Measurements from ENCODE around the gene WAS. TPM values are rescaled to one million over a fixed set of nuclear protein-coding genes. Genes with fewer than 3 reads are reported as not detected.
"Not testable (repeated sequence)": the region's sequence is repeated elsewhere in the genome, so short reads cannot be mapped to it uniquely, and the experiment has no call there.

Gene WAS
- polyA plus RNA-seq, 1 of the 3 experiments (the other 2 are of a cell fraction), result 0.30 TPM

- Histone ChIP-seq H3K4me1 (ENCODE audit: control insufficient read depth in 1 of 2, insufficient read depth in 2 of 2, low read depth in 1 of 2, low read length in 1 of 2) (peaks cover 0 to 7% of the 10 kb centered on the region in 2 experiments; a peak in 1 of 4 replicates), H3K27ac (ENCODE audit: low read depth in 2 of 2, low read length in 1 of 2) (no peak overlapping the region), H3F3A (replicated peaks; ENCODE audit: insufficient read depth) (no peaks in the 10 kb centered on the region), H3K9me3 (no peaks in the 10 kb centered on the region), H3K79me2 (ENCODE audit: insufficient read depth) (no peaks in the 10 kb centered on the region), H4K20me1 (ENCODE audit: insufficient read depth) (no peaks in the 10 kb centered on the region), H3K4me3 (ENCODE audit: low read depth in 2 of 2, low read length in 1 of 2) (no peak overlapping the region), H3K36me3 (replicated peaks in 1 of 2; ENCODE audit: control insufficient read depth in 1 of 2, insufficient read depth in 2 of 2, low read length in 1 of 2) (no peaks in the 10 kb centered on the region), H3K4me2 (no peak overlapping the region), H3K9me2 (no peaks in the 10 kb centered on the region), H3K9ac (no peak overlapping the region), H3K27me3 (ENCODE audit: insufficient read depth) (peaks cover 38% of the 10 kb centered on the region), H2AFZ (ENCODE audit: low read depth) (no peak overlapping the region)
- TF ChIP-seq SIN3A (IDR thresholded peaks at IDR 0.05; ENCODE audit: borderline replicate concordance, low read depth, low read length), result no peak
- no peak for TF ChIP-seq USF2 (IDR thresholded peaks at IDR 0.05; ENCODE audit: borderline replicate concordance, low read depth, low read length)
- no peak for TF ChIP-seq TCF12 (IDR thresholded peaks at IDR 0.05)
- no peak for TF ChIP-seq SMC3 (IDR thresholded peaks at IDR 0.05; ENCODE audit: low read depth, low read length)
- no peak for TF ChIP-seq FOSL2 (IDR thresholded peaks at IDR 0.05; ENCODE audit: borderline replicate concordance, low read depth)
- no peak for TF ChIP-seq YY1 (IDR thresholded peaks at IDR 0.05; ENCODE audit: low read depth)
- TF ChIP-seq NFIC (IDR thresholded peaks at IDR 0.05; ENCODE audit: borderline replicate concordance), result no peak
- no peak for TF ChIP-seq POLR2AphosphoS5 (IDR thresholded peaks at IDR 0.05; ENCODE audit: low read depth, low read length)
- no peak for TF ChIP-seq TEAD4 (IDR thresholded peaks at IDR 0.05; ENCODE audit: borderline replicate concordance, insufficient read depth)
- no peak for TF ChIP-seq ELF1 (IDR thresholded peaks at IDR 0.05)
- no peak for TF ChIP-seq NRF1 (IDR thresholded peaks at IDR 0.05; ENCODE audit: low read depth, low read length)
- TF ChIP-seq MXI1 (IDR thresholded peaks at IDR 0.05; ENCODE audit: low read depth, low read length), result no peak
- no peak for TF ChIP-seq MEF2A (IDR thresholded peaks at IDR 0.05; ENCODE audit: borderline replicate concordance, low read depth)
- TF ChIP-seq PBX3 (IDR thresholded peaks at IDR 0.05), result no peak
- TF ChIP-seq CTCF (IDR thresholded peaks at IDR 0.05), result no peak
- no peak for TF ChIP-seq EZH2phosphoT487 (IDR thresholded peaks at IDR 0.05; ENCODE audit: borderline replicate concordance, low read depth)
- DNase-seq, result no peak
- CTCF ChIA-PET, result no interaction called here
- 63% methylated on average over 7 of the region's 10 CpGs for WGBS (ENCODE audit: low lambda C conversion rate)
- POLR2A ChIA-PET, result no interaction called here
Observed at GRCh38 chrX:48681539-48682183, 1.9 kb upstream of the WAS start.

GRCh38 chrX:48682795-48683194 lies 804 bp upstream of the WAS start:
- DNase-seq; H4K20me1 ChIP-seq (ENCODE audit: insufficient read depth); H3K9me2 ChIP-seq; H3K9me3 ChIP-seq; H3K4me1 ChIP-seq (ENCODE audit: control insufficient read depth in 1 of 2, insufficient read depth in 2 of 2, low read depth in 1 of 2, low read length in 1 of 2); POLR2A ChIA-PET; H3K4me3 ChIP-seq (ENCODE audit: low read depth in 2 of 2, low read length in 1 of 2); H3K9ac ChIP-seq; H3K79me2 ChIP-seq (ENCODE audit: insufficient read depth); H3K4me2 ChIP-seq; H3F3A ChIP-seq (replicated peaks; ENCODE audit: insufficient read depth); H3K36me3 ChIP-seq (replicated peaks in 1 of 2; ENCODE audit: control insufficient read depth in 1 of 2, insufficient read depth in 2 of 2, low read length in 1 of 2); H3K27ac ChIP-seq (ENCODE audit: low read depth in 2 of 2, low read length in 1 of 2); H2AFZ ChIP-seq (ENCODE audit: low read depth): not testable (repeated sequence)
- 44% methylated on average over 11 of the region's 12 CpGs for WGBS (ENCODE audit: low lambda C conversion rate)
- H3K27me3 ChIP-seq (ENCODE audit: insufficient read depth), result peaks cover 31% of the 10 kb centered on the region
- CTCF ChIA-PET, result interaction anchor here (0.6 kb wide), 1 partner anchor 319 kb away, joined by 3 read pairs; the partner anchor contains the start of gene GRIPAP1
